Effector CD8-positive, alpha-beta T cell (primary cell): ENCODE data around the gene TNFAIP8L1.
A peak's percentile ranks its signal among the peaks of the same experiment; 100 is the strongest.

Experiments used
- DNase-seq: peaks from one replicate; lab custom pipeline; 2025; lab: John Stamatoyannopoulos, UW

TNFAIP8L1 gene

DNA sequence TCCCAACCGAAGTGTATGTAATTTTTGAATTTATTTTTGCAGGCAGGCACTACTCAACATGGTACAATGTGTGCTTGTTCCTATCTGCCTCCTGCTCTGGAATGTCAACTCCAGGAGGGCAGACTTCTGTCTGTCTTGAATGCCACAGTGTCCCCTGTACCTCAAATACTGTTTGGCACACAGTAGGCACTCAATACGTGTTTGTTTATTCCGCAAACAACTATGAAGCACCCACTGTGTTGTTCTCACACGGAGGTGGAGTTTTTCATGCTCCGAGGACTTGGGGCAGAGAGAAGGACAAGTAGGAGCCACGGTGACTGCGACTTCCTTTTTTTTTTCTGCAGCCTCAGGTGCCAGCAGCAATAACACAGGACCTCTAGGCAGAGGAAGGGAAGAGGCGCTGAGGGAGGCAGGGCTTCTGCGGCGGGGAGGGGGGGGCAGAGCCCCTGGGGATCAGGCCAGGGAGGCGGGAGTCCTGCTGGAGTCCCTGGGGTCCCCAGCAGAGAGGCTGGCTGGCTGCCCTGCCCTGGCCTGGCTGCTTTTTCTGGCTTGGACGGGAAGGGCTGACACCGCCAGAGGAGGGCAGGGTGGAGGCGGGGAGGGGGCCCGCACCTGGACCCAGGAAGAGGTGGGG is 29.3 kb upstream of the TNFAIP8L1 start:
- no peak for DNase-seq

DNA sequence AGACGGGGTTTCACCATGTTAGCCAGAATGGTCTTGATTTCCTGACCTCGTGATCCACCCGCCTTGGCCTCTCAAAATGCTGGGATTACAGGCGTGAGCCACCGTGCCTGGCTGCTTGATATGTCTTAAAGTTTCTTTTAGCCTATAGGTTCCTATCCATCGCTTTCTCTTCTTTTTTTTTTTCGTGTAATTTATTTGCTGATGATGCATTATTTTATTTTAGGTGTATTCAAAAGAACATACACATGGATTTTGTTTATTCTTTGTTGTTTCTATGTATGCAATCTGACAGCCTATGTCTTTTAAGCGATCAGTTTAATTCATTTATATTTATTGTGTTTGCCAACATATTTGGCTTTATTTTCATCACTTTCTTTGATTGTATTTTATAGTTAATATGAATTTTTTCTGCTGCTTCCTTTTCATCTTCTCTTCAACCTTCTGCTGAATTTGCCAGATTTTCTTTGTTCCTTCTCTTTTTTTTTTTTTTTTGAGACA is 26.0 kb upstream of the TNFAIP8L1 start:
- no peak for DNase-seq

DNA sequence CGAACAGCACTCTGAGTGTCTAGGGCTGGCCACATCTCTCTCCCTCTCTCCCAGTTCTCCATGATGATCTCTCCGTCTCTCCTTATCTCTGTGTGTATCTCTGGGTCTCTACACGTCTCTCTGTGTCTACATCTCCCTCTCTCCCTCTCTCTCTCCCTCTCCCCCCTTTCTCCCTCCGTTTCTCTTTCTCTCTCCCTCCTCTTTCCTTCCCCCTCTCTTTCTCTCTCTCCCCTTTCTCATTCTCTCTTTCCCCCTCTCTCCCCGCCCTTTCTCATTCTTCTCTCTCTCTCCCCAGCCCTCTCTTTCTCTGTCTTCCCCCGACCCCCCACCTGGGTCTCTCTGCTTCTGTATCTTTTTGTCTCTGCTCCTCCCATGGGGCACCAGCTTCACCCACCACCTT is 21.3 kb upstream of the TNFAIP8L1 start:
- no peak for DNase-seq

DNA sequence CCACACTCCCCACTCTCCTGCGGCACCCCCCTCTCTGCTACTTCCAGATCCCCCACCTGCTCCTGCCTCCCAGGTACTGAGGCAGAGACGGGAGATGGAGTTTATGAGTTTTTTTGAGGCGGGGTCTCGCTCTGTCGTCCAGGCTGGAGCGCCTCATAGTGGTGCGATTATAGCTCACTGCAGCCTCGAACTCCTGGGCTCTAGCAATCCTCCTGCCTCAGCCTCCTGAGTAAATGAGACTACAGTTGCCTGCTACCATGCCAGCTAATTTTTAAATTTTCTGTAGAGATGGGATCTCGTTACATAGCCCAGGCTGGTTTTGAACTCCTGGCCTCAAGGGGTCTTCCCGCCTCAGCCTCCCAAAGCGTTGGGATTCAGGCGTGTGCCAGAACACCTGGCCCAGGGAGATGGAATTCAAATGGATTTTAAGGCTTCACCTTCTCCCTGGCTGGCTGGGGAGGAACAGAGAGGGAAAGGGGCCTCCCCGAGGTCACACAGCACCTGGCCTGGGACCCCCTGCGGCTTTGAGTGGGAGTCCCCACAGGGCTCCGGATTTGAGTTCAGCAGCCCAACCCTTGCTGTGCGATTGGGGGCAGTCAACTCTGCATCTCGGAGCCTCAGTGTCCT is 19.5 kb upstream of the TNFAIP8L1 start:
- no peak for DNase-seq

DNA sequence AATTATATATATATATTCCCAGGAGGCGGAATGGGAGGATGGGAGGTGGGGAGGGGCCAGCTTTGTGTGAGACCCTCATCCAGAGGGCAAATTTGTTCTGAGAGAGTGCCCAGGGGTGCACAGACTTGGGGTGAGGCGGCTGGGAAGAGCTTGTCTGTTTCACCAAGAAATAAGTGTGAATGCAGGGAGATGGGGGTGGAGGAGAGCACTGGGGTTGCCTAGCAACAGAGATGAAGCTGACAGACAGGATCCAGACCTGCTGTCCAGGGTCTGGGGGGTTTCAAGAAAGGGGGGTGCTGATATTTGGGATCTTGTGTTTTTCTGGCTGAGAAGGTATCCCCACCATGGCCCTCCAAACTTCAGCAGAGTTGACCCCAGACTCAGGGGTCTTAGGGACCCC is 18.6 kb upstream of the TNFAIP8L1 start:
- DNase-seq, result no peak

DNA sequence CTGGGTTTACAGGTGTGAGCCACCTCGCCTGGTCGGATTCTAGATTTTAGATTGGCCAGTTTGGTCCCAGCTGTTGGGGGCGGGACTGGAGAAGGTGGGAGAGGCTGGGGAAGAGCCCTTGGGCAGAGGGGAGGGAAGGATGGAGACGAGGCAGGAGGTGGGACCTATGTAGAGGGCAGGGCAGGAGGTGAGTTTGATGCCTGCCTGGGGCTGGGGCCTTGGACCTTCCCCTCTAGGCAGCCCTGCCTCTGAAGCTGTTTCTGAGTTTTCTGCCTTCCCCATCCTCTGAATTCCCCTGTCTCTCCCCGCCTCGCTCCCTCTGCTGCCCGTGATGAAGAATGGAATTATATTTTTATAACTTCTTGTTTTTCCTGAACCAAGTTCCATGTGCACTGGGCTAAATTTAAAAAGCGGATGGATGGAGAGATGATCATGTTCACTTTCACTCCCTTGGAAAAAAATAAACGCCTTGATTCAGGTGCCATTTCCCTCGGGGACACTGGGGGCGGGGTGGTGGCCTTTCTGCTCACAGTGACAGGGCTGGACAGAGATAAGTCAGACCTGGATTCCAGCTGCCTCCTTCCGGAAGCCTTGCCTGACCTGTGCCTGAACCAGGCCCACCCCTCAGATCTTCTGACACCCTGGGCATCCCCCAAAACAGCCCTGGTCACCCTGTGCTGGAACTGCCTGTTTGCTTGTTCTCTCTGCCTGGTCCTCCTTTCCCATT is 16.5 kb upstream of the TNFAIP8L1 start:
- no peak for DNase-seq

DNA sequence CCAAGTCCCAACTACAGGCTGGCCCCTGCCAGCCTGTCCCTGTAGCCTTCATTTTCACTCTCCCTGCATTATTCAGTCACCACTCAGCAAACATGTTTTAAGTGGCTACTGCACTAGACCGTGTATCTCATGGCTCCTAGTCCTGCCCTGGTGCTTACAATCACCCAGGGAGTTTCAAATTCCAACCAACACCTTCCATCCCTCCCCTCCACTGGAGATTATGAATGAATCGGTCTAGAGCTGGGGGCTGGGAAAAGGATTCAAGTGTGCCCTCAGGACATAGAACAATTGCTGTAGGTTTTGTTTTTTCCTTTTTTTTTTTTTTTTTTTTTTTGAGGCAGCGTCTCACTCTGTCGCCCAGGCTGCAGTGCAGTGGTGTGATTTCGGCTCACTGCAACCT is 15.0 kb upstream of the TNFAIP8L1 start:
- DNase-seq, result no peak

DNA sequence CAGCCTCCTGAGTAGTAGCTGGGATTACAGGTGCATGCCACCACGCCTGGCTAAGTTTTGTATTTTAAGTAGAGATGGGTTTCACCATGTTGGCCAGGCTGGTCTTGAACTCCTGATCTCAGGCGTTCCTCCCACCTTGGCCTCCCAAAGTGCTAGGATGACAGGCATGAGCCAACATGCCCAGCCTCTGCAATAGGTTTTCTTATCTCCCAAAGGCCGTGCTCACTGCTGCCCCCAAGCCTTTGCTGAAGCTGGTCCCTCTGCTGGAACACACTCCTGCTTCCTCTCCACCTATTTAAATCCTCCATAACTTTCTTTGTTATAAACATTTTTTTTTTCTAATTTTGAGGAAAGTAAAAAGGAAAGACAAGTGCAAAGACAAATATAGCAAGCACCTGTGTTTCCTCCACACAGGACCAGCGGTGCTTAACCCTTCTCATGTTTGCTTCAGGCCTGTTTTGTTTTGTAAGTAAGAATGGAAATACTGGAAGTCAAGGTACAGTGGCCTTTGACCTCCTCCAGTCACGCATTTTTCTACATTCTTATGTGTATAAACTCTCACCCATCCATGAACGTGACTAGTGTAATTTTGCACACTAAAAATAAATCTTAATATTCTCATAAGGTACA is 14.5 kb upstream of the TNFAIP8L1 start:
- no peak for DNase-seq

DNA sequence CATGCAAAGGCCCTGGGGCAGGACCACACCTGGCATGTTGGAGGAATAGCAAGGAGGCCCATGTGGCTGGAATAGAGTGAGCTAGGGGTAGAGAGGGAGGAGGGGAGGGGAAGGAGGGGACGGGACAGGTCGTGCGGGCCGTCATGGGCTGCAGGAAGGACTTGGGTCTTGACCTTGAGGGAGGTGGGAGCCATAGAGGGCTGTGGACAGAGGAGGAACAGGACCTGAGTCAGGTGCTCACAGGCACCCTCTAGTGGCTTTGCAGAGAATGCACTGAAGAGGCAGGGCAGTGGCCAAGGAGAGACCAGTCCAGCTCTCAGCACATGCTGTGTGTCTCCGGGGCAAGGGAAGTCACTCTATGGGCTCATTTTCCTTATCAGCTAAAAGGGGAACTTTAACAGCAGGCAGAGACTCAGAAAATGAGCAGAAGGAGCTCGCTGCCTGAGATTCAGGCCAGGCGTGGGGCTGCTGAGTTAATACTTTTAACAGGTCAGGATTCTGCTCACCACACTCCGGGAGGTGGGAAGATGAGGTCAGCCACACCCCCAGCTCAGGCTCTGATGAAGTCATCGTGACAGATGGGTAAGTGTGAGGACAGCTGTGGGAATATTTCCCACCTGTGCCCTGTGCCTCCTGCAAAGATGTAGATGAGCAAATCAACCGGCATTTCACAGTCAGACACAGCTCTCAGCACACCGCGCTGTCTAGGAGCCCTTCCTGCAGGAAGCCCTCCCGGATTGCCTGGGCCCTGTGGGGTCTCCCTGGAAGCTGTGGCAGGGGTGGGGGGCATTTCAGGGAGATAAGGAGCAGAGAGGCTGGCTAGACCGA is 6.0 kb upstream of the TNFAIP8L1 start:
- peak; percentile 11 for DNase-seq

DNA sequence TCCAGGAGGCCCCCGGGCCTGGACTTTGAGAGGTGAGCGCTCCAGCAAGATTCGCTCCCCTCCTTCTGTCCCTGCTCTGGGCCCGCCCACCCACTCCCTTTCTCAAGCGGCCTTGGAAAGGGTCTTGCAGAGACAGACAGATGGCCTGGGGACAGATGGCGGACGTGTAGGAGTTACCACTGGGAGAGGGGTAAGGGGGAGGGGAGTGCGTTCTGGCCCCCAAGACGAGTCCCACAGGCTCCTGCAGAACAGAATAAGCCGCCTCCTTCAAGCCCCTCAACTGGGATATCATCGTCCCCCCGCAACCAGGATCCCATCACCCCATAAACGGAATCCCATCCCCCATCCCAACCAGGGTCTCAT is 3.6 kb upstream of the TNFAIP8L1 start:
- no peak for DNase-seq

DNA sequence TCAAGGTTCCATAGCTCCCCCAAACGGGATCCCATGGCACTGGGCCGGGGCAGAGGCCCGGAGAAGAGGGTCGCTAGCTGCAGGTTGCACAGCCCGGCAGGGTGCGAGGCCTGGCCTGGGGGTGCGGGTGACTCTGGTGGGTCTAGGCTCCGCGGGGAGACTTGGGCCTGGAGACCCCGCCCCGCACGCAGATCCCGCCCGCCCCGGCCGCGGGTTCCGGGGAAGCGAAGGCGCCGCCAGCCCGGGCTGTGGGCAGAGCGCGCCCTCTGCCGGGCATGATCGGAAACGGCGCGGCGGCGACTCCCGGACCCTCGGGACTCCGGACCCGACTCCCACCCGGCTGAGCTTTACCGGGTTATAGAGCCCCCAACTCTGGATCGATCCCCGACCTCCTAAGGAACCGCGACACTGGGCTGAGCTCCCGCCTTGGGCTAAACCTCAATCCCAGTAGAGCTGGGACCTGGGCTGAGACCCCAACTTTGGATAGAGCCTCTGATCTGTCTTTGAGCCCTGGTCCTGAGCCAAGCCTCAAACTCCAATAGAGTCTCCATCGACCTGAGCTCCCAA is 3.1 kb upstream of the TNFAIP8L1 start:
- DNase-seq, result peak; percentile 67

DNA sequence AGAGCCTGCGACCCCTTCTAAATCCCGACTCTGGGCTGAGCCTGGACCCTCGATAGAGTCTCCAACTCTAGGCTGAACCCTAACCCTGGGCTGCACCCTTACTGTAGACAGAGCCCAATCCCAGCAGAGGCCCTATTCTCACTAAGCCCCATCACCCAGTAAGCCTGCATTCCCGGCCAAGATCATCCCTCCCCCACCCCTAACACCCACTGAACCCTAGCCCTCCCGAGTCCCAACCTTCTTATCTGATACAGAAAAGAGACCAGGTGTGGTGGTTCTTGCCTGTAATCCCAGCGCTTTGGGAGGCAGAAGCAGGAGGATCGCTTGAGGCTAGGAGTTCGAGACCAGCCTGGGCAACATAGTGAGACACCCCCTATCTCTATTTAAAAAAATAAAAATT is 2.6 kb upstream of the TNFAIP8L1 start:
- DNase-seq, result no peak

DNA sequence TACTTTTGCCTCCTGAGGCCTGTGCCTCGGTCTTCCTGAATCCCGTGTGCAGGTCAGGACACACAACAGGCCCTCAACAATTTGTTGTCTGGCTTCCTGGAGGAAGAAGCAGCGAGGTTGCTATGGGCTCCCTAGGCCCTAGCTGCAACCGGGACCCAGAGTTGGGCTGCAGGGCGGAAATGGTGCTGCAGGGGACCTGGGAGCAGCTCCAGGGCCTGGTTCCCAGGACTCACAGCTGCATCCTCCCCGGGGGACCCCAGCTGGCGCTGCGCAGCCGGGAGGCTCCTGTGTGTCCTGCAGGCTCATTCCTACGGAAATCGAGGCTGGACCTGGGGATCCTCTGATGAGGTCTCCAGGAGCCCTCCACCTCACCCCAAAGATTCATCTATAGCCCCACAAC is 999 bp upstream of the TNFAIP8L1 start:
- DNase-seq, result no peak

DNA sequence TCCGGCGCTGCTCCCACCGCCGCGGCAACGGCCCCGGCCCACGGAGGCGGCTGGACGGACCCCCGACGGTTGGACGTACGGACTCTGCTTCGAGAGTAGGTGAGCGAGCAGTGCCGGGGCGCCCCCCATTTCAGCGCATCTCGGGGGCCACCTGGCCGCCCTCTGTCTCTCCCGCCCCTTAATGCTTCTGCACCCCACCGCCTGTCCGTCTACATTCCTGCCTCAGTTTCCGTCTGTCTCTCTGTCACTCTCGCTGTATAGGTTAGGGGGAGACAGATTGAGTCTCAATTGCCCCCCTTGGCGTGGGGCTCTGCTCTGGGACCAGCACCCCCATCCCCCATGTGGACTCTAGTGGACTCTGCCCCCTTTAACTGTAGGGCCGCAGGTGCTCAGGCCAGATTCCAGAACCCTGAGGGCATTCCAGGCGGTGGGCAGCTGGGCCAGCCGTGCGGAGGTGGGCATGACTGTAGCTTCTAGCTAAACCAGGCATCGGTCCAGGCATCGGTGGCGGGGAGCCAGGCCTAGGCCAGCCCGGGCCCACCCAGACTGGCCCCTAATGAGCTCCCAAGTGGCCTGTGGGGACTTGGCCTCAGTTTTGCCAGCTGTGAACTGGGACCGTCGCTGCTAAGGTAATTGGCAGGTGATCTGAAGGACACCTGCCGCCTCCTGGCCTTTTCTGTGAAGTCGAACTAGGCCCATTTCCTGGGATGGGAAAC is 373 bp downstream of the TNFAIP8L1 start:
- no peak for DNase-seq

DNA sequence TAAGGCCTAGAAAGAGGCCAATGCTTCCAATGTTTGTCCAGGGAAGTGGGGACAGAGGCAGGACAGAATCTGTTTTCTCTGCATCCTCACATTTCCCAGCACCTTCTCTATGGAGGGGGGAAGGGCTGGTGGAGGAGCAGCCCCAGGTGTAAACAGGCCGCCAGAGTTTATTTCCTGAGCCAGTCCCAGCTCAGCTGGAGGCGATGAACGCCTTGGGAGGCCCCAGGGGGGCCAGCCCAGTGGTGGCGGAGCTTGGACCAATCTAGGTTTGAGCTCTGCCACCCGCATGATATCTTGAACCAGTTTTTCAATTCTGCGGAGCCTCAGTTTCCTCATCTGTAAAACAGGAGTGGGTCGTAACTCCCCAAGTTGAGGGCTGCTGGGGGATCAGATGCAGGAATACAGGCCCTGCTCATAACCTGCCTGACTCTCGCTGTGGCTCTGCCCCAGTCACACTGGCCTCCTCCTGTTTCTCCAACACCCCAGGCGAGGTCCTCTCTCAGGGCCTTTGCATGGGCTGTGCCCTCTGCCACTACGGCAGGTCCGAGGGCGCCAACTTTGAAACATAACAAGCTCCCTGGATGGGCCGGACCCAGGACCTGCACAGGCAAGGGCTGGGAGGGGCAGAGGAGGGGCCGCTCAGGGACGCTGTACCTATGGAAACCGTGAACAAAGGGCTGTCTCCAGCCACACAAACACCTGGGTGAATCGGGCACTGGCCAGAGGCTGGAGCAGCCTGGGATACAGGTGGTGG is 1.1 kb downstream of the TNFAIP8L1 start:
- no peak for DNase-seq

DNA sequence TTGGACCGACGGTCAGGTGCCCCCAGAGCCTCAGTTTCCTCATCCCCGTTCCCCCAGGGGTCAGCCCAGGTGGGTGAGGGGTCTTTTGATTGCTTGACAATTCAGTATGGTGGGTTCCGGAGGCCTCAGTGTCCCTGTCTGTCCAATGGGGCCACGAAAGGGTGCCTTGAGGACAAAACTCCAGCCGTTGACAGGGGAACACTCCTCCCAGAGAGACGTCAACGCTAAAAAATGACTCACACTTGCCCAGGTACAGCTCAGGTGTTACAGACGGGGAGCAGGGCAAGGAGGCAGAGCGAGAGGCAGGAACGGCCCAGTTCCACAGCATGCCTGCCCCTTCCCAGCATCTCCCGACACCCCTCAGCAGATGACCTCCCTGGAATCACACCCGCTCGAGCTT is 1.8 kb downstream of the TNFAIP8L1 start:
- DNase-seq, result no peak

DNA sequence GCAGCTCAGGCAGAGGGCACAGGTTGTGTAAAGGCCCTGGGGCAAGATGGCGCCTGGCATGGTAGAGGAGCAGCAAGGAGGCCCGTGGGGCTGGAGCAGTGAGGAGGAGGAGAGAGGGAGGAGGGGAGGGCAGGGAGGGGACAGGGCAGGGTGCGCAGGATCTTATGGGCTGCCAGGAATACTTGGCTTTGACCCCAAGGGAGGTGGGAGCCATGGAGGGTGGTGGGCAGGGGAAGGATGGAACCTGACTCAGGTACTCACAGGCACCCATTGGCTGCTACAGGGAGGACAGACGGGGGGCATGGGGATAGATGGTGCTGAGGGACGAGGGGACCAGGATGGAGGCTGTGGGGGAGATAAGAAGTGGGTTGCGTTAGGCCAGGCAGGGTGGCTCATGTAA is 3.3 kb downstream of the TNFAIP8L1 start:
- no peak for DNase-seq

DNA sequence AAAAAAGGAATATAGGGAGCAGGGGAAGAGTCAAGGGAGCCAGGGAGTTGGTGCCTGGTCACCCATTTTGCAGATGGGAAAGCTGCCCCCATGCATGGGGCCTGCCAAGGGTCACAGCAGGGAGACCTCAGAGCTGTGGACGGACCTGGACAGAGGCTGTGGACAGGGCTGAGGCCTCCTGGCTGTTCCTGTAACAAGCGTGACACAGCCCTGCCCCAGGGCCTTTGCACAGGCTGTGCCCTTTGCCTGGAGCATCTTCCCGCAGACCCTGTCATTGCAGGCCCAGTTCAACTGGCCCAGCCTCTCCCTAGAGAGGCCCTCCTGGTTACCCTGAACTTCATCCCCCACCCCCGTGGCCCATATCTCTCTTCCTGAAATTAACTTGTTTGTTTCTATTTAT is 6.4 kb downstream of the TNFAIP8L1 start:
- DNase-seq, result no peak

DNA sequence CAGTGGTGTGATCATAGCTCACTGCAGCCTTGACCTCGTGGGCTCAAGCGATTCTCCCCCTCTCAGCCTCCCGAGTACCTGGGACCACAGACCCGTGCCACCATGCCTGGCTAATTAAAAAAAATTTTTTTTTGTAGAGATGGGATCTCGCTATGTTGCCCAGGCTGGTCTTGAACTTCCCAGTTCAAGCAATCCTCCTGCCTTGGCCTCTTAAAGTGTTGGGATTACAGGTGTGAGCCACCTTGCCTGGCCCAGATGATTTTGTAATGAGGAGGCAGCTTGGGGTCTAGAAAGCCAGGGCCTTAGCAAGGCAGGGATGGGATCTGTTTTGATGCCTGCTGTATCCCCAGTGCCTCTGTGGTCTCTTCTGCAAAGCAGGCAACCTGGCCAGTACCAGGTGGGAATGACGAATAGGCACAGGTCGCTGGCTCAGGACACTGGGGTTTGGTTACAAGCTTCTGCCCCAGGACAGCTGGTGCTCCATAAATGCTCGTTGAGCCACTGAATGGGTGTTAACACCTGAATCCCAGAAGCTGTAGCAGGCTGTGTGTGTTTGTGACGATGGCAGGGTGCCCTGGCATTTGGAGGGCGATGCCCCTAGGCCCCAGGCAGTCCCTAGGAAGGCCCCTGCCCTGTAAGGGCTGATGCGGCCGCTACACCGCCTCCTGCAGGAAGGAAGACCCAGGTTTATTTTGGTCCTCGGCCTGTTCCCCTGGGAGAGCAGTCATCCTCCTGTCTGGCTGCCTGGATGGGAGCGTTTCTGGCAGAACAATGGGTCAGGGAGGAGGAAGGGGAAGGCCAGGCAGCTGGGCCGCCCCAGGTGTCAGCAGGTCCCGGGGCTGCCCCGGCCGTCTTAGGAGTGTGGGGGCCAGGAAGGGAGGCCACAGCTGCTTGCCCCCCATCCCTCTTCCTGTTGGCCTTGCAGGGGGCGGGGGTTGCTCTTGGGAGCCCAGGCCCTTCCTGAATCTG is 8.6 kb downstream of the TNFAIP8L1 start:
- DNase-seq, result no peak
